H1 (cell line): Measurements from ENCODE around the gene PHEX. TPM values are rescaled to one million over a fixed set of nuclear protein-coding genes. Genes with fewer than 3 reads are reported as not detected.

ENCODE experiments used
- CTCF ChIA-PET: fragments of 300-600 bp; sonication (Branson Sonifier 250); formaldehyde crosslinking; loops from one replicate; lab custom pipeline; 2021; ENCODE audit not compliant: partially characterized antibody; lab: Charles Lee
- POLR2A ChIA-PET: fragments of 300-600 bp; sonication (Branson Sonifier 250); formaldehyde crosslinking; loops from one replicate; lab custom pipeline; 2021; ENCODE audit warnings: inconsistent platforms; ENCODE audit not compliant: partially characterized antibody; lab: Charles Lee
- DNase-seq, 2 experiments: peaks; one replicate each; pipeline versions ENCODE4 v3.0.0 to v3.0.0-alpha.2; 2010 to 2022; ENCODE audit warnings: low spot score in 2 of 2, low read depth in 1 of 2, mixed read lengths in 1 of 2
- FAIRE-seq: peaks from 2 replicates; lab custom pipeline; 2011; peaks lifted over from hg19 to GRCh38; lab: Jason Lieb, UNC
- H2AFZ ChIP-seq: 2 replicates; pipeline ENCODE4 v1.8.1; 2012; ENCODE audit warnings: low read length, inconsistent platforms
- H2AK5ac ChIP-seq: 2 replicates; pipeline ENCODE4 v1.6.1; 2013; ENCODE audit warnings: low read depth, low read length
- H2BK120ac ChIP-seq: replicated peaks from 2 replicates; pipeline ENCODE3; 2013; ENCODE audit warnings: low read depth, low read length, inconsistent platforms
- H2BK12ac ChIP-seq: 2 replicates; pipeline ENCODE4 v1.6.1; 2013; ENCODE audit warnings: low read depth, low read length
- H2BK15ac ChIP-seq: 2 replicates; pipeline ENCODE4 v1.6.1; 2013; ENCODE audit warnings: low read length
- H2BK20ac ChIP-seq: 2 replicates; pipeline ENCODE4 v1.6.1; 2013; ENCODE audit warnings: low read length
- H2BK5ac ChIP-seq: 2 replicates; pipeline ENCODE4 v1.6.1; 2013; ENCODE audit warnings: low read depth, low read length
- H3K14ac ChIP-seq: 2 replicates; pipeline ENCODE4 v1.6.1; 2013; ENCODE audit warnings: inconsistent platforms; ENCODE audit not compliant: insufficient read length
- H3K18ac ChIP-seq: 2 replicates; pipeline ENCODE4 v1.6.1; 2013; ENCODE audit warnings: low read length; ENCODE audit errors: extremely low read depth
- H3K23ac ChIP-seq: 2 replicates; pipeline ENCODE4 v1.6.1; 2013; ENCODE audit warnings: inconsistent platforms; ENCODE audit not compliant: insufficient read length
- H3K23me2 ChIP-seq: 2 replicates; pipeline ENCODE4 v1.6.1; 2013; ENCODE audit warnings: low read depth, low read length
- H3K27ac ChIP-seq: 2 replicates; pipeline ENCODE4 v1.6.1; 2011; ENCODE audit warnings: low read depth, low read length, inconsistent platforms
- H3K27me3 ChIP-seq, 4 experiments: replicated peaks in 1 of 4; 1 replicate in 1 of 4; 2 replicates in 3 of 4; pipeline versions ENCODE4 v1.6.1 to v1.8.1; 2011 to 2013; ENCODE audit warnings: low read length in 3 of 4, mild to moderate bottlenecking in 3 of 4, inconsistent platforms in 2 of 4, mixed read lengths in 2 of 4, moderate library complexity in 1 of 4; ENCODE audit not compliant: control insufficient read depth in 3 of 4, insufficient read depth in 3 of 4; ENCODE audit errors: extremely low read depth in 1 of 4
- H3K36me3 ChIP-seq, 4 experiments: 2 replicates each; pipeline versions ENCODE4 v1.6.1 to v1.8.1; 2011 to 2013; ENCODE audit warnings: mild to moderate bottlenecking in 4 of 4, low read length in 3 of 4, moderate library complexity in 2 of 4, control low read depth in 1 of 4, inconsistent platforms in 1 of 4; ENCODE audit not compliant: insufficient read depth in 4 of 4, control insufficient read depth in 2 of 4
- H3K4ac ChIP-seq: replicated peaks from 2 replicates; pipeline ENCODE3; 2013; ENCODE audit warnings: low read length, low read depth, mixed read lengths, inconsistent platforms; ENCODE audit not compliant: insufficient read length
- H3K4me1 ChIP-seq, 4 experiments: replicated peaks in 1 of 4; 1 replicate in 1 of 4; 2 replicates in 3 of 4; pipeline versions ENCODE4 v1.6.1 to v1.8.1; 2011 to 2013; ENCODE audit warnings: low read length in 3 of 4, inconsistent platforms in 2 of 4, mixed read lengths in 1 of 4; ENCODE audit not compliant: insufficient read depth in 4 of 4, control insufficient read depth in 3 of 4
- H3K4me2 ChIP-seq, 2 experiments: 2 replicates each; pipeline versions ENCODE4 v1.6.1 to v1.8.1; 2011 to 2013; ENCODE audit warnings: low read depth in 2 of 2, low read length in 2 of 2, control low read depth in 1 of 2, inconsistent platforms in 1 of 2, mild to moderate bottlenecking in 1 of 2; ENCODE audit not compliant: insufficient read depth in 1 of 2
- H3K4me3 ChIP-seq, 4 experiments: fragments of 200-600, 300-600 bp in 1 of 4; sonication (generic), shearing (Covaris generic), sonication (Bioruptor Twin) in 1 of 4; 2 replicates each; pipeline versions ENCODE4 v1.5.1 to v1.8.1; 2011 to 2016; ENCODE audit warnings: low read length in 4 of 4, low read depth in 3 of 4, control low read depth in 2 of 4, inconsistent platforms in 2 of 4, mild to moderate bottlenecking in 2 of 4, mixed read lengths in 1 of 4, moderate library complexity in 1 of 4; ENCODE audit not compliant: insufficient read depth in 2 of 4; ENCODE audit errors: extremely low read depth in 1 of 4
- H3K56ac ChIP-seq: replicated peaks from 2 replicates; pipeline ENCODE3; 2013; ENCODE audit warnings: low read depth, mild to moderate bottlenecking, mixed read lengths, low read length, inconsistent platforms; ENCODE audit not compliant: insufficient read length
- H3K79me1 ChIP-seq: 2 replicates; pipeline ENCODE4 v1.6.1; 2013; ENCODE audit warnings: low read depth, low read length, control low read depth
- H3K79me2 ChIP-seq, 2 experiments: 2 replicates each; pipeline versions ENCODE4 v1.6.1 to v1.8.1; 2012 to 2013; ENCODE audit warnings: low read length in 2 of 2, mild to moderate bottlenecking in 2 of 2, inconsistent platforms in 1 of 2; ENCODE audit not compliant: insufficient read depth in 2 of 2, control insufficient read depth in 1 of 2
- H3K9ac ChIP-seq, 4 experiments: replicated peaks in 1 of 4; 1 replicate in 1 of 4; 2 replicates in 3 of 4; pipeline versions ENCODE4 v1.6.1 to v1.8.1; 2011 to 2013; ENCODE audit warnings: low read depth in 3 of 4, low read length in 3 of 4, control low read depth in 2 of 4, mild to moderate bottlenecking in 2 of 4, moderate library complexity in 2 of 4, inconsistent platforms in 1 of 4; ENCODE audit errors: extremely low read depth in 1 of 4
- H3K9me3 ChIP-seq, 2 experiments: 2 replicates each; pipeline versions ENCODE4 v1.6.1 to v1.8.1; 2012 to 2013; ENCODE audit warnings: mild to moderate bottlenecking in 2 of 2, moderate library complexity in 2 of 2, control low read depth in 1 of 2, inconsistent platforms in 1 of 2, low read depth in 1 of 2, low read length in 1 of 2, mixed read lengths in 1 of 2; ENCODE audit not compliant: insufficient read depth in 2 of 2
- H4K20me1 ChIP-seq, 2 experiments: replicated peaks in 1 of 2; 2 replicates each; pipeline versions ENCODE3 to v1.8.1; 2011 to 2013; ENCODE audit warnings: inconsistent platforms in 2 of 2, low read length in 2 of 2, mild to moderate bottlenecking in 1 of 2; ENCODE audit not compliant: insufficient read depth in 2 of 2, control insufficient read depth in 1 of 2
- H4K5ac ChIP-seq: 2 replicates; pipeline ENCODE4 v1.6.1; 2013; ENCODE audit warnings: low read length, low read depth, mixed read lengths, inconsistent platforms; ENCODE audit not compliant: insufficient read length
- H4K8ac ChIP-seq: 2 replicates; pipeline ENCODE4 v1.8.0; 2013; ENCODE audit warnings: mild to moderate bottlenecking, moderate library complexity, low read length, inconsistent platforms; ENCODE audit not compliant: insufficient read depth; ENCODE audit errors: extremely low read depth
- H4K91ac ChIP-seq: replicated peaks from 2 replicates; pipeline ENCODE3; 2013; ENCODE audit warnings: low read length, mixed read lengths, inconsistent platforms; ENCODE audit not compliant: insufficient read length
- ATF3 ChIP-seq: IDR thresholded peaks from 2 replicates; pipeline ENCODE4 v1.6.1; 2011; ENCODE audit warnings: low read depth, mild to moderate bottlenecking, low read length; ENCODE audit not compliant: insufficient read depth
- CBX5 ChIP-seq: fragments of 300-800, 300-1000 bp; sonication (generic); IDR thresholded peaks from 2 replicates; pipeline ENCODE4 v1.7.1; 2016; ENCODE audit warnings: antibody characterized with exemption, low read length, low read depth
- CHD2 ChIP-seq: IDR thresholded peaks from 2 replicates; pipeline ENCODE4 v1.6.1; 2012; ENCODE audit warnings: low read length, improper control_type of control experiment
- CREB1 ChIP-seq: IDR thresholded peaks from 2 replicates; pipeline ENCODE4 v1.6.1; 2012; ENCODE audit warnings: inconsistent platforms
- JUN ChIP-seq: IDR thresholded peaks from 2 replicates; pipeline ENCODE4 v1.6.1; 2011; ENCODE audit warnings: low read depth, mild to moderate bottlenecking, improper control_type of control experiment, low read length
- KDM1A ChIP-seq: fragments of 200-600, 300-600 bp; sonication (generic); IDR thresholded peaks from 2 replicates; pipeline ENCODE4 v1.7.1; 2016; ENCODE audit warnings: mild to moderate bottlenecking, low read length, borderline replicate concordance
- MAX ChIP-seq: IDR thresholded peaks from 2 replicates; pipeline ENCODE4 v1.6.1; 2012; ENCODE audit warnings: inconsistent platforms
- PHF8 ChIP-seq: fragments of 200-600 bp; sonication (generic); conservative IDR thresholded peaks from 2 replicates; pipeline ENCODE4 v1.7.1; 2012; ENCODE audit warnings: low read depth, mild to moderate bottlenecking, inconsistent platforms, low read length, moderate library complexity
- SP4 ChIP-seq: IDR thresholded peaks from 2 replicates; pipeline ENCODE4 v1.6.1; 2012; ENCODE audit warnings: low read length, inconsistent platforms
- SRF ChIP-seq: IDR thresholded peaks from 2 replicates; pipeline ENCODE4 v1.6.1; 2011; ENCODE audit warnings: mild to moderate bottlenecking, low read depth, low read length, moderate library complexity
- SUZ12 ChIP-seq: fragments of 200-600 bp; sonication (generic); IDR thresholded peaks from 2 replicates; pipeline ENCODE4 v1.6.1; 2012; ENCODE audit warnings: mild to moderate bottlenecking, inconsistent platforms, low read length, moderate library complexity, mixed read lengths
- TBP ChIP-seq: IDR thresholded peaks from 2 replicates; pipeline ENCODE4 v1.6.1; 2011; ENCODE audit warnings: low read depth, low read length, improper control_type of control experiment
- YY1 ChIP-seq: IDR thresholded peaks from 2 replicates; pipeline ENCODE4 v1.6.1; 2011; ENCODE audit warnings: low read depth, mild to moderate bottlenecking, low read length
- WGBS, 2 experiments: shearing (Covaris generic) in 1 of 2; methylation state at CpG; one replicate each; pipeline versions ENCODE4 v1.1.6 to v1.1.7; 2013 to 2015; ENCODE audit warnings: low lambda C conversion rate in 2 of 2, mixed read lengths in 2 of 2, inconsistent platforms in 1 of 2, low coverage in 1 of 2, missing lambda C conversion rate in 1 of 2; ENCODE audit not compliant: insufficient replicate concordance in 2 of 2, insufficient coverage in 1 of 2, insufficient read length in 1 of 2; ENCODE audit errors: extremely low coverage in 1 of 2, missing lambda C conversion rate in 1 of 2; 5-methylcytosine and 5-hydroxymethylcytosine counted together
- polyA plus RNA-seq, 7 experiments: library from polyadenylated mRNA; depleted of rRNA in 3 of 7; stranded (reverse) in 5 of 7; unstranded in 2 of 7; fragments of >200 nt in 5 of 7; fragments of 200-250 nt in 2 of 7; gene quantifications; 1 replicate in 5 of 7; 2 replicates in 1 of 7; 4 replicates in 1 of 7; pipeline versions ENCODE4 v1.2.1 to v1.2.3, GENCODE V29; 2011 to 2013; ENCODE audit warnings: missing spikeins in 2 of 7, mixed read lengths in 2 of 7
- total RNA-seq: library from RNA; stranded (reverse); fragmentation: NEBNext Ultra II Directional; extraction: Animal tissue kit (Norgen Biotek cat#: 25700); gene quantifications from 2 replicates; pipeline ENCODE4 v1.2.1, GENCODE V29; 2021

Gene PHEX
- total and polyA plus RNA-seq, 2 of the 8 experiments (the other 6 are each of a cell fraction or from before 2014, with no cell fraction given), result 0.03 to 0.11 TPM

DNA sequence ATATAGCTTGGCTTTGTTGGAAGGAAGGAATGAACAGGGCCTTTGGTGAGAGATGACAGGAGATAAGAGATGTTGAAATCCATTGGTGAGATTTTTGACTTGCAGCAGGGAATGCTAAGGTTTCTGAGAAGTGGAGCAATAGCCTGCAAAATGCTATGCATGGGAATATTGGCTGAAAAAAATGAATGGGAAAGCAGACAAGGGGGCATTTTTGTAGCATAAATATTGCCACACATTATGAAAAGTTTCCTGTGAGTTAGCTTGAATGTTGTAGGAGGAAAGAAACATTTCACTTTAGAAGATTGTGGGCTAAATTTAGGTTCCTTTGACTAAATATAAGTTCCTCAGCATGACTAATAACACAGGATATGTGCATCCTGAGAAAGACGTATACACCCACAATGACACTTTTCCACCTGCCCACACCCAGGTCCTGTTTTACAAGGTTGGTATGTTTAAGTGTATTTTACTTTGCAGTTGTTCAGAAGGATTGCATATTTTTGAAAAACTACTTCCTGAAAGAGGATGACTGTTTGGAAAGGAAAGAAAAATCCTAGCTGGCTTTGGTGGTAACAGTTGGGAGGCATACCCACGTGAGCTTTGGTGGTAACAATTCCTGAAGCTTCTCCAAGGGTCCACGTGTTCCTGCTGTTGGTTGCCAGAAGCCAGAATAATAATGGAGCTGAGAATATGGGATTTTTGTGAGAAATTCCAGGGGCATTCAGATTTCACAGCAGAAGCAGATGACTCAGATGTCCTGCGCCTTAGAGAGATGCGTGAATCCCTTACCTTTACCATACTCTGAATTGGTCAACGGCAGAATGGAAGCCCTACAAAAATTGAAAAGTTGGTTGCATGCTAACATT, 28.5 kb downstream of the PHEX start:
- POLR2A ChIA-PET, result no interaction called here
- no peak for FAIRE-seq
- TF ChIP-seq CBX5, result no peak
- TF ChIP-seq MAX, result no peak
- no peak for TF ChIP-seq YY1
- no peak for TF ChIP-seq SP4
- no peak for TF ChIP-seq CHD2
- TF ChIP-seq JUN, result no peak
- no peak for TF ChIP-seq SUZ12
- TF ChIP-seq SRF, result no peak
- TF ChIP-seq ATF3, result no peak
- TF ChIP-seq CREB1, result no peak
- TF ChIP-seq TBP, result no peak
- no peak for TF ChIP-seq KDM1A
- TF ChIP-seq PHF8, result no peak

More for the DNA sequence above, 28.5 kb downstream of the PHEX start:
- H3K56ac ChIP-seq, result no peak overlapping the region
- no peaks in the 10 kb centered on the region for H3K9me3 ChIP-seq
- H2BK20ac ChIP-seq, result no peak overlapping the region
- no peak overlapping the region for H2BK15ac ChIP-seq
- no peak overlapping the region for H2AK5ac ChIP-seq
- H2BK12ac ChIP-seq, result no peak overlapping the region
- H3K79me1 ChIP-seq, result no peaks in the 10 kb centered on the region
- no peaks in the 10 kb centered on the region for H3K27me3 ChIP-seq
- no peak overlapping the region for H3K4me3 ChIP-seq
- no peak overlapping the region for H3K9ac ChIP-seq
- no peak overlapping the region for H4K8ac ChIP-seq
- no peak overlapping the region for H4K5ac ChIP-seq
- no peak overlapping the region for H3K23ac ChIP-seq
- H3K4ac ChIP-seq, result no peak overlapping the region
- no peaks in the 10 kb centered on the region for H3K36me3 ChIP-seq
- no peak overlapping the region for H2AFZ ChIP-seq
- H3K18ac ChIP-seq, result no peak overlapping the region
- H3K4me2 ChIP-seq, result no peak overlapping the region
- H2BK5ac ChIP-seq, result no peak overlapping the region
- no peak overlapping the region for H4K91ac ChIP-seq
- no peaks in the 10 kb centered on the region for H3K79me2 ChIP-seq
- H3K4me1 ChIP-seq, result no peaks in the 10 kb centered on the region
- no peak overlapping the region for H3K27ac ChIP-seq
- no peak for DNase-seq
- H3K14ac ChIP-seq, result no peak overlapping the region
- 91% methylated on average over 6 of the region's 6 CpGs; no CpG with 5 or more reads in 1 of the 2 experiments for WGBS, 2 experiments
- H4K20me1 ChIP-seq, result no peaks in the 10 kb centered on the region
- CTCF ChIA-PET, result interaction anchor here (0.6 kb wide), 1 partner anchor 52 kb away, joined by 3 read pairs; no protein-coding TSS in a partner anchor
- H2BK120ac ChIP-seq, result no peak overlapping the region
- H3K23me2 ChIP-seq, result no peaks in the 10 kb centered on the region
